Measurements from ENCODE around the gene KCNK4. TPM values are rescaled to one million over a fixed set of nuclear protein-coding genes. Genes with fewer than 3 reads are reported as not detected.

The KCNK4 gene
- total and polyA plus RNA-seq, 2 of the 13 experiments (the other 11 are each of a cell fraction or from before 2014, with no cell fraction given) = not detected

- TF ChIP-seq NFE2L2 (IDR thresholded peaks at IDR 0.05; ENCODE audit: low read length) = no peak
- no peak for TF ChIP-seq NR2C2 (CRISPR knock-in tag; IDR thresholded peaks at IDR 0.05; ENCODE audit: borderline replicate concordance)
- no peak for TF ChIP-seq KDM5A (IDR thresholded peaks at IDR 0.05; ENCODE audit: borderline replicate concordance, low read length)
- no peak for TF ChIP-seq SAFB2 (CRISPR knock-in tag; IDR thresholded peaks at IDR 0.05; ENCODE audit: borderline replicate concordance, low read depth)
- no peak for TF ChIP-seq HHEX (CRISPR knock-in tag; IDR thresholded peaks at IDR 0.05)
- TF ChIP-seq ELF1 (CRISPR knock-in tag; IDR thresholded peaks at IDR 0.05) = no peak
- TF ChIP-seq STAT5B (CRISPR knock-in tag; IDR thresholded peaks at IDR 0.05) = no peak
- TF ChIP-seq ZBTB49 (CRISPR knock-in tag; IDR thresholded peaks at IDR 0.05; ENCODE audit: borderline replicate concordance) = no peak
- TF ChIP-seq PPARG (CRISPR knock-in tag; conservative IDR thresholded peaks at IDR 0.05) = no peak
- TF ChIP-seq ZNF569 (CRISPR knock-in tag; IDR thresholded peaks at IDR 0.05; ENCODE audit: borderline replicate concordance) = no peak
- TF ChIP-seq ZNF557 (CRISPR knock-in tag; IDR thresholded peaks at IDR 0.05) = no peak
- no peak for TF ChIP-seq TBP (CRISPR knock-in tag; IDR thresholded peaks at IDR 0.05)
- no peak for TF ChIP-seq MIXL1 (CRISPR knock-in tag; IDR thresholded peaks at IDR 0.05)
- TF ChIP-seq ZNF318 (CRISPR knock-in tag; IDR thresholded peaks at IDR 0.05) = no peak
- no peak for TF ChIP-seq TOE1 (CRISPR knock-in tag; IDR thresholded peaks at IDR 0.05)
- TF ChIP-seq ARHGAP35 (CRISPR knock-in tag; IDR thresholded peaks at IDR 0.05; ENCODE audit: borderline replicate concordance) = no peak
- no peak for TF ChIP-seq IRF1 (CRISPR knock-in tag; IDR thresholded peaks at IDR 0.05; ENCODE audit: low read depth)
These were observed 40.7 kb downstream of the KCNK4 start (continued) for GRCh38 chr11:64331569-64332371.

Data from HepG2 (cell line).